ENCODE measurements around the gene SCTR. TPM values are rescaled to one million over a fixed set of nuclear protein-coding genes. Genes with fewer than 3 reads are reported as not detected.

Gene SCTR
- total RNA-seq, 1 experiment from 2014 or later, result not detected

DNA sequence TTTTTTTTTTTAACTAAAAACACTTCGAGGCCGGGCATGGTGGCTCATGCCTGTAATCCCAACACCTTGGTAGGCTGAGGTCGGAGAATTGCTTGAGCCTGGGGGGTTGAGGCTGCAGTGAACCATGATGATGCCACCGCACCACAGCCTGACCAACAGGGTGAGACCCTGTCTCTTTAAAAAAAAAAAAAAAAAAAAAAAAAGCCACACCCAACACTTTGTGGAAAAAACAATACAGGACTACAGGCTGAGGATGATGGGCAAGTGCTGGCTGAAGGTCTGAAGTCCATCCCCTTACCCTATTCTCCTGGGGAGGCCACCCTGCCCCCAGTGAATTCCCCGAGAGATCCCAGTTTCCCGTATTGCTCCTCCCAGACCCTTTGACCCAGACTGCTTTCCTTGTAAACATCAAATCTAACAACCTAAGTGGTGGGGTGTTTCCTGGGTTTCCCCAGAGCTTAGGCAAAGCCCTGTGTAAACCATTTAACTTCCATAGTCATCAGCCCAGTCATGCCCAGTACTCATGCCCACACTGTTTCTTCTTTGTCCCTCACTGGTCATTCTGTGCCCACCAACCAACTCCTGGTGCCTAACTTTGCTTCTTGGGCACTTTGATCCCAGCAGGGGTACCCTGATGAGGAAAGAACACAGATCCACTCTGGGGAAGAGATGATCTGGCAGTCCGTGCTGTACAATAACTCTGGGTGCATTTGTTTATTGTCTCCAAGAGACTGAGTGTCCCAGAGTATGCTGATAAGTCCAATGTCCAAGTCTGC, 98.5 kb downstream of the SCTR start:
- Mint-ChIP-seq H3K27me3 (ENCODE audit: insufficient read depth, unreplicated experiment) (no peaks in the 10 kb centered on the region), H3K4me1 (ENCODE audit: insufficient read depth, unreplicated experiment) (peaks cover 20% of the 10 kb centered on the region), H3K27ac (ENCODE audit: low read depth, unreplicated experiment) (peak overlapping the region; percentile 5), H3K36me3 (ENCODE audit: insufficient read depth, unreplicated experiment) (no peaks in the 10 kb centered on the region), H3K9me3 (ENCODE audit: unreplicated experiment) (no peaks in the 10 kb centered on the region), H3K4me3 (ENCODE audit: unreplicated experiment) (no peak overlapping the region)
- ChIA-PET POLR2A (no interaction called here), CTCF (no interaction called here)
- BruUV-seq (replicated peaks), result no TSS peak
- intact Hi-C loops (cut with micrococcal nuclease), result no loop called here
- no peak for DNase-seq (ENCODE audit: unreplicated experiment)
- TF ChIP-seq, protein P1, sequence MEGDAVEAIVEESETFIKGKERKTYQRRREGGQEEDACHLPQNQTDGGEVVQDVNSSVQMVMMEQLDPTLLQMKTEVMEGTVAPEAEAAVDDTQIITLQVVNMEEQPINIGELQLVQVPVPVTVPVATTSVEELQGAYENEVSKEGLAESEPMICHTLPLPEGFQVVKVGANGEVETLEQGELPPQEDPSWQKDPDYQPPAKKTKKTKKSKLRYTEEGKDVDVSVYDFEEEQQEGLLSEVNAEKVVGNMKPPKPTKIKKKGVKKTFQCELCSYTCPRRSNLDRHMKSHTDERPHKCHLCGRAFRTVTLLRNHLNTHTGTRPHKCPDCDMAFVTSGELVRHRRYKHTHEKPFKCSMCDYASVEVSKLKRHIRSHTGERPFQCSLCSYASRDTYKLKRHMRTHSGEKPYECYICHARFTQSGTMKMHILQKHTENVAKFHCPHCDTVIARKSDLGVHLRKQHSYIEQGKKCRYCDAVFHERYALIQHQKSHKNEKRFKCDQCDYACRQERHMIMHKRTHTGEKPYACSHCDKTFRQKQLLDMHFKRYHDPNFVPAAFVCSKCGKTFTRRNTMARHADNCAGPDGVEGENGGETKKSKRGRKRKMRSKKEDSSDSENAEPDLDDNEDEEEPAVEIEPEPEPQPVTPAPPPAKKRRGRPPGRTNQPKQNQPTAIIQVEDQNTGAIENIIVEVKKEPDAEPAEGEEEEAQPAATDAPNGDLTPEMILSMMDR (IDR thresholded peaks at IDR 0.05; ENCODE audit: unreplicated experiment), result no peak

DNA sequence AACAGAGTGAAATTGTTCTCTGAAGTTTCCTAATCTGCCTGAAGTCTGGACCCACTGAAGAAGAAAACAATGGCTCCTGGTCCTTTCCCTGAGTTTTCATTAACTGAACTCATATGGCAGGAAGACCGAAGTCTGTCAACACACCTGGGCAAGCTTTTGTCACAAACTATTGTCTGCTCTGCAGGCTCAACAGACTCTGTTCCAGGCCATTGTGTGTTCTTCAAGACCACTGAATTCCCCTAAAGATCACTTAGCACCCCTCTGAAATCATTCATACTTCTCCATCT, 99.2 kb downstream of the SCTR start:
- POLR2A ChIA-PET, result no interaction called here
- no peaks in the 10 kb centered on the region for H3K9me3 Mint-ChIP-seq (ENCODE audit: unreplicated experiment)
- H3K4me3 Mint-ChIP-seq (ENCODE audit: unreplicated experiment), result no peak overlapping the region
- no peaks in the 10 kb centered on the region for H3K27me3 Mint-ChIP-seq (ENCODE audit: insufficient read depth, unreplicated experiment)
- no peak overlapping the region for H3K27ac Mint-ChIP-seq (ENCODE audit: low read depth, unreplicated experiment)
- intact Hi-C loops (cut with micrococcal nuclease), result no loop called here
- TF ChIP-seq, protein P1 (IDR thresholded peaks at IDR 0.05; ENCODE audit: unreplicated experiment), result no peak
- peaks cover 20% of the 10 kb centered on the region for H3K4me1 Mint-ChIP-seq (ENCODE audit: insufficient read depth, unreplicated experiment)
- no peaks in the 10 kb centered on the region for H3K36me3 Mint-ChIP-seq (ENCODE audit: insufficient read depth, unreplicated experiment)
- BruUV-seq (replicated peaks), result no TSS peak
- no peak for DNase-seq (ENCODE audit: unreplicated experiment)
- CTCF ChIA-PET, result no interaction called here

DNA sequence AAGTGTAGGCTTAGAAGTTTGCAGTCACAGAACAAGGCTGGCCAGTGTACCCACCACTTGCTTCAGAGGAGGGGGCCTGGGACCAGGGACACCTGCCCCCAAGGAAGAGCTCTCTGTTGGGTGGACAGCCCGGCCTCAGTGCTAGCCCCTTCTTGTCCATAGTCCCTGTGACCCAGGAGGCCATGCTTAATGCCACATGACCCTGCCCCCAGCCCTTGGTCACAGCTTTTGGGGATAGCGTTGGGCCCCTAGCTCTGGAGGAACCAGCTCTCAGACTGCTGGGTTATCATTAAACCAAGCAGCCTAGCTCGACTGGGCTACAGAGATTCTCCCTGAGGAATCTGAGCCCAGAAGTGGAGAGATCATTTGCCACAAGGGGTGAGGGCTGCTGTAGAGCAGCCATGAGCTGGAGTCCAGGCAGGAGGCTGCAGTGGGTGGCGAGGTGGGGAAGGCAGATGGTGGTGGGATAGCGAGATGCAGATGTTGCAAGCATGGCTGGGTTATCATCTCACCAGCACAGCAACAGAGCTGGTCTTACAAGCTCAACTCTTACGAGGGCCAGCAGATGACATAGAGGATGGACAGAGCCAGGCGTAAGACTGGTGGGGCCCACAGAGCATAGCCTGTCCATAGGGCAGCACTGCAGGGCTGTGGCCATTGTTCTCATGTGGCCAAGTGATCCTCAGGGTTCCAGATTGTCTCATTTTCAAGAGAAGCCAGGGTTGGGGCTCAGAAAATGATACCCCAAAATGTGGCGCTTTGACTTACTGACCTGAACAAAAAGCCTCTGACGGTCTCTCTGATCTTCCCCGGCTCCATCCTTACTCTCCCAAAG, 99.8 kb downstream of the SCTR start:
- intact Hi-C loops (cut with micrococcal nuclease), result no loop called here
- Mint-ChIP-seq H3K4me3 (ENCODE audit: unreplicated experiment) (no peak overlapping the region), H3K27ac (ENCODE audit: low read depth, unreplicated experiment) (no peak overlapping the region), H3K4me1 (ENCODE audit: insufficient read depth, unreplicated experiment) (peaks cover 14% of the 10 kb centered on the region), H3K9me3 (ENCODE audit: unreplicated experiment) (no peaks in the 10 kb centered on the region), H3K27me3 (ENCODE audit: insufficient read depth, unreplicated experiment) (no peaks in the 10 kb centered on the region), H3K36me3 (ENCODE audit: insufficient read depth, unreplicated experiment) (no peaks in the 10 kb centered on the region)
- ChIA-PET POLR2A (interaction anchor here (0.7 kb wide), 1 partner anchor 10 kb away, joined by 3 read pairs; no protein-coding TSS in a partner anchor), CTCF (interaction anchor here (0.6 to 0.8 kb wide), 3 partner anchors 10 to 52 kb away, joined by 3 read pairs; no protein-coding TSS in a partner anchor)
- TF ChIP-seq, protein P1 (IDR thresholded peaks at IDR 0.05; ENCODE audit: unreplicated experiment), result no peak
- DNase-seq (ENCODE audit: unreplicated experiment), result no peak
- no TSS peak for BruUV-seq (replicated peaks)

DNA sequence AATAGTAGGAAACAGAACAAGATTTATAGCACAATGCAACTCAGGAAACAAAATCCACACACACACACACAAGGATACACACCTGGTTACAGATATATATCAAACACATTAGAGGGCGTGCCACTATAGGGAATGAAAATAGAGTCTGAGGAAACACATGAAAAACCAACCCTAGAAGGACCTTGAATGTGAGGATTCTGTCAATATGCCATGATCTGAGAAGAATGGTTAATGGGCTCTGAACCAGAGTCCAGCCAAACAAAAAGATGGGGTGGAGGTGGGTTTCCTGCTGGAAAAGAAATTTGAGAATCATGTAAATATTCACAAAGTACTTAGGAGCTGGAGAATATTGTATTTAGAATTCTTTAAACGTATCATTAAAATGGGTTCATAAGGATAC, 100.5 kb downstream of the SCTR start:
- TF ChIP-seq, protein P1 (IDR thresholded peaks at IDR 0.05; ENCODE audit: unreplicated experiment), result no peak
- H3K4me1 Mint-ChIP-seq (ENCODE audit: insufficient read depth, unreplicated experiment), result peaks cover 13% of the 10 kb centered on the region
- DNase-seq (ENCODE audit: unreplicated experiment), result no peak
- intact Hi-C loops (cut with micrococcal nuclease), result no loop called here
- H3K27ac Mint-ChIP-seq (ENCODE audit: low read depth, unreplicated experiment), result no peak overlapping the region
- no peaks in the 10 kb centered on the region for H3K27me3 Mint-ChIP-seq (ENCODE audit: insufficient read depth, unreplicated experiment)
- no TSS peak for BruUV-seq (replicated peaks)
- H3K9me3 Mint-ChIP-seq (ENCODE audit: unreplicated experiment), result no peaks in the 10 kb centered on the region
- no peak overlapping the region for H3K4me3 Mint-ChIP-seq (ENCODE audit: unreplicated experiment)
- ChIA-PET CTCF (interaction anchor here (0.6 to 0.8 kb wide), 3 partner anchors 9 to 53 kb away, joined by 3 read pairs; no protein-coding TSS in a partner anchor), POLR2A (interaction anchor here (0.7 kb wide), 1 partner anchor 9 kb away, joined by 3 read pairs; no protein-coding TSS in a partner anchor)
- H3K36me3 Mint-ChIP-seq (ENCODE audit: insufficient read depth, unreplicated experiment), result no peaks in the 10 kb centered on the region
